Activated T-cell treated with anti-CD3 and anti-CD28 coated beads, Interleukin-2, amount 50 U/mL, for 48 hours (primary cell): ENCODE results near the gene RPH3AL.
"Not testable (repeated sequence)": the region's sequence is repeated elsewhere in the genome, so short reads cannot be mapped to it uniquely, and the experiment has no call there.

Experiments used
- DNase-seq, 2 experiments: peaks; one replicate each; pipeline ENCODE4 v3.0.0-alpha.2; 2020

The RPH3AL gene

GRCh38 chr17:335691-336090, 16.9 kb downstream of the RPH3AL start:
- no peak for DNase-seq

- no peak for DNase-seq
Measured at GRCh38 chr17:334974-335481, 17.6 kb downstream of the RPH3AL start.

- no peak for DNase-seq
Measured at GRCh38 chr17:333626-334396, 18.8 kb downstream of the RPH3AL start.

- no peak for DNase-seq
Measured at GRCh38 chr17:332558-333322, 19.9 kb downstream of the RPH3AL start.

DNA sequence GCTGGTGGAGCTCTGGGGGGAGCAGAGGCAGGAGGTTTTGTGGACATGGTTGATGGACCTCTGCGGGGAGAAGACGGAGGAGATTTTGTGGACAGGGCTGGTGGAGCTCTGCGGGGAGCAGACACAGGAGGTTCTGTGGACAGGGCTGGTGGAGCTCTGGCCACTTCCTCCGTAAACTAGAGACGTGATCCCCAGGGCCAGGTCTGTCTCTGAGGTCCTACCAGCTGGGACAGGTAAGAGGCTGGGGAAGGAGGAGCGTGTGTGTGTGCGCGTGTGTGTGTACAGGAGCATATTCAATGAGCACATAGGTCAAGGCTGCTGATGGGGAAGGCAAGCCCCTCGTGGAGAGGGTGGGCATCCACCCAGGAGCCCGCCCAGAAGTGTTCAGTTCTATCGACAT, 20.6 kb downstream of the RPH3AL start:
- no peak for DNase-seq

GRCh38 chr17:330993-331701, 21.5 kb downstream of the RPH3AL start:
- no peak for DNase-seq

GRCh38 chr17:329784-330420, 22.7 kb downstream of the RPH3AL start:
- no peak for DNase-seq

- no peak for DNase-seq
Measured at GRCh38 chr17:327971-328370, 24.6 kb downstream of the RPH3AL start.

- no peak for DNase-seq
Measured at GRCh38 chr17:327296-327695, 25.3 kb downstream of the RPH3AL start.

DNA sequence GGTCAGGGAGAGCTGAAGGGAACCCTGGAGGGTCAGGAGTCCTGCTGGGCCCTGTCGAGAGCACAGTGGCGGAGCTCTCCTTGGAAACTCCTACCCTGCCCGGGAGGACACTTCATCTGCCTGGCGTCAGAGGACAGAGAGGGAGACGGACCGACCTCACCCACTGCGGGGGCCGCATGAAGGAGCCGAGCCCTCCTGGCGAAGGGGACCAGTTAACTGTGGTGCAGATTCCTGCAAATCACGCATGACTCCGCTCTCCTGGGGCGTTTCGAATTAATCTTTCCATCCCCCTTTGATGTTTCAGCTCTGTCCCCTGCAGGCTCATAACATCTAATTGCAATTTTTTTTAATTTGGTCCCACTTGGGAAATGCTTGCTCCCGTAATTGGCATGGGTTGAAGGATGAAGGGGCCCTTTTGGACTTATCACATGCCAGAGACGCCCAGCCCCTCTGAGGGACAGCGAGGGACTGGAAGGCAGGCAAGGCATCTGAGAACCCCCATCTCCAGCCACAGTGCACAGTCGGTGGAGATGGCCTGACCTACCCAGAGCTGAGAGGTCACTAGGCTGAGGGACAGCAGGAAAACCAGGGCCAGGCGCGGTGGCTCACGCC, 26.5 kb downstream of the RPH3AL start:
- no peak for DNase-seq

GRCh38 chr17:325270-326009, 27.2 kb downstream of the RPH3AL start:
- DNase-seq, result no peak

DNA sequence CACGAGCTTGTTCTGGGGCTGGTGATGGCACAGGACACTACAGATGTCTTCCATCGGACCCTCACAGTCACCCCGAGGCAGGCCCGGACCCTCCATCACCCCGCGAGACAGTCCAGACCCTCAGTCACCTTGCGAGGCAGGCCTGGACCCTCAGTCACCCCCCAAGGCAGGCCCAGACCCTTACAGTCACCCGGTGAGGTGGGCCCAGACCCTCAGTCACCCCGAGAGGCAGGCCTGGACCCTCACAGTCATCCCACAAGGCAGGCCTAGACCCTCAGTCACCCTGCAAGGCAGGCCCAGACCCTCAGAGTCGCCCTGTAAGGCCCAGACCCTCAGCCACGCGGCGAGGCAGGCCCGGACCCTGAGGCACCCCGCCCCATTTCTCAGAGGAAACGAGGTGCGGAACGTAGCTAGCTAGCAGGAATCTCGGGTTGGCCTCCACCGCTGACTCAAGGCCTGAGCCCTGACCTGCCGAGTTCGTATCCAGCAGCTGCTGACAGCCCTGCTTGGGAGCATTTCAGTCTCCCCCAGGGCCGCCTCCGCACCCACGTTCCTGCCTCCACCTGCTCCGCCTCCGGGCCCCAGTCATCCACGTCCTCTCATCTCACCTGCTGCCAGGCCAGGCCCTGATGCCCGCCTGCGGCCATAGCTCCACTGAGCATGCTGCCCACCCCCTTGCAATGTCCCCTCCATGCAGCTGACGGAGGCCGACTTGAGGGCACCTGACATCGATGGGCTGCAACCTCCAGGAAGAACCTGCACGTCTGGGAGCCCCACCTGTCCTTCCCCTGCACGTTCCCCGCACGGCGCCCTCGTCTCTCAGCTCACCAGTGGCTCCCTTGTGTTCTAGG, 28.7 kb downstream of the RPH3AL start:
- no peak for DNase-seq

DNA sequence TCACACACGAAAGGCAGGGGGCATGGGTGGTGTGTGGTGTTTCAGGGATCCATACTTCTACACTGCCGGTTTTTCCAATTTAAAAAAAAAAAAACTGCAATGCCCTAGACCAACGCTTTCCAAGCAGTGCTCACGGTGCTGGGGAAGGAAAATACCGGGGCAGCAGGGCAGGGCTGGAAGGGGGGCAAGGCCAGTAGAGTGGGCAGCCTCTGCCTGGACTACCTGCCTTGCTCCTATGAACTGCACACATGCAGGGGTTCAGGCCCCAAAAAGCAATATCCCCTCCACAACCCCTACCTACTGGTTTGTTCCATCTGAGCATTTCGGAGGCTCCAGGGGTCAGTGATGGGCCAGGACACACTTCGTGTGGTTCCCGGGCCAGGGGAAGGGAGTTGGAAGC, 29.4 kb downstream of the RPH3AL start:
- no peak for DNase-seq

DNA sequence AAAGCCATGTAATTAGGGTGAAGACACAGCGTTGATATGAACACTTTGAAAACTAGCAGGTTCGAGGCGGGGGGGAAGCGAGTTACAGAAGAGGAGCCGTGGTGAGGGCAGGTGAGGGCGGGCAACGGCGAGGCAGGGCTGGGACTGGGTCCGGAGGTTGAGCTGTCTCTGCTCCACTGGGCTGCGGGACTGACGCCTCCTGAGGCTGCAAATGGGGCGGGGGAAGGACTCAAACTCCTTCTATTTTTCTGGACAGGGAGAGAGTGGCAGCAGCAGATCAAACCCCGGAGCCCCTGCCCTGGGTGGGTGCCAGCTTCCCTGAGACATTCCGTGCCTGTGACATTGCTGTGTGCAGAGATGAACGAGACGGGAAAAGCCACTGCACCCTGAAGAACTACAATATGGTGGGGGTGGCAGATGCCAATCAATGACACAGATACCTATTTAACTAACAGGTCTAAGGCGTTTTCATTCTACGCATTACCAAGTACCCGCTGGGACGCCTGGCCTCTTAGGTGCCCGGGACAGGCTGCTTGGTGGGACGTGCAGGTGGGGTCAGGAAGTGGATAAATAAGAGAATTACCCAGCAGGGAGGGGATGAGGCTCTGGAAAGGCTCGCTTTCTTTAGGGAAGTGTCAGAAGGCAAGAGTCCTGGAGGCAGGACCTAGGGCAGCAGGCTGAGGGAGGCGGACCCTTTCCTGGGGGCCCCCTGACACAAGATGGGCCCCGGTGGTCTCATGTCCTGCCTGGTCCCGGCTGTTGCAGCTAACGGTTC, 30.4 kb downstream of the RPH3AL start:
- DNase-seq, result no peak

DNA sequence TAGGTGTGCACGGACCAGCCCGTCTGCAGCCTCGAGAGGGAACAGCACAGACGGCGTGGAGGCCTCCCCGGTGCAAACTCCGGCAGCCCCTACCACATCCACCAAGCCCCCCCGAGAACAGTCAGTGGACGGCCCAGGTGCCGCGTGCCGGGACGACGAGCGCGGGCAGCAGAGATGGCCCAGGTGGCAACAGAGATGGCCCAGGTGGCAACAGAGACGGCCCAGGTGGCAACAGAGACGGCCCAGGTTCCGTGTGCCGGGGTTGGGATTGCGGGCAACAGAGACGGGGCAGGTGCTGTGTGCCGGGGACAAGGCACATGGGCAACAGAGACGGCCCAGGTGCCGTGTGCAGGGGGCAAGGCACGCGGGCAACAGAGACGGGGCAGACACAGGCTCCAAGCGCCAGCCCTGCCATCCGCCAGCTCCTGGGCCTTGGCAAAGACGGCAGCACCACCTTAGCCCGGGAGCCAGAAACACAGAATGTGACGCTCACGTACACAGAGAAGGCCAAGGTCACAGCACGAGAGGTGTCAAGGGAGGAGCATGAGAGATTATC, 31.1 kb downstream of the RPH3AL start:
- DNase-seq, result no peak

DNA sequence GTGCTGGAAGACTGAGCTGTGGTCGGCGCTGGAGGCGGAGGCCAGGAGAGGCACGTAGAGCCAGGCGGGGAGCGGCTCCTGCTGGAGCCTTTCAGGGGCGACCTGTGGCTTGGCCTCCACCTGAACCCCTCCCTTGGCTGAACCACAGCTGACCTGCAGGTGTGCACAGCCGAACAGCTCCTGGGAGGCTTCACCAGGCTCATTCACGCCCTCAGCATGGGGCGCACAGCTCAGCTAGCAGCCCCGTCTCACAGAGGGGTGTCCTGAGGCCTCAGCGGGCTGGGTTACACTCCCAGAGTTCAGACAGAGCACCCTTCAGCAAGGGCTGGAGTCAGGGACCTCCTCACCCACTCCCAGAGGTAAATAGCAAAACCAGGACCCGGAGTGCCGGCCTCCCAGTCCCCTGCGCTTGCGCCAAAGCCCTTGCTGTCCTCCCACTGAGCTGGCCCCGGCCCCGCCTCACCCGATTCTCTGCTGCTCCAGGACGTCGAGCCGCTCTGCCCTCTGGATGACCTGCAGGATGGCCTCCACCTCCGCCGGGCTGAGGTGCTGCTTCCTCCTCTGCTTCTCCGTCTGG, 31.7 kb downstream of the RPH3AL start:
- DNase-seq, result no peak

DNA sequence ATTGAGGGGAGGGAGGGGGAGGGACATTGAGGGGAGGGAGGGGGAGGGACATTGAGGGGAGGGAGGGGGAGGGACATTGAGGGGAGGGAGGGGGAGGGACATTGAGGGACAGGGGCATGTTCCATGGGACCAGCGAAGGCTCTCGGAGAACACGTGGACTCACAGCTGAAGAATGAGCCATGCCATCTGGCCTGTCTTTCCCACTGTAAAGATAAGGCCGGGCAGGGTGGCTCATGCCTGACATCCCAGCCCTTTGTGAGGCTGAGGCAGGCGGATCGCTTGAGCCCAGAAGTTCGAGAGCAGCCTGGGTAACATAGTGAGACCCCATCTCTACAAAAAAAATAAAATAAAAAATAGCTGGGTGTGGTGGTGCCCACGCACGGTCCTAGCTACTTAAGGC, 32.5 kb downstream of the RPH3AL start:
- DNase-seq, result no peak

DNA sequence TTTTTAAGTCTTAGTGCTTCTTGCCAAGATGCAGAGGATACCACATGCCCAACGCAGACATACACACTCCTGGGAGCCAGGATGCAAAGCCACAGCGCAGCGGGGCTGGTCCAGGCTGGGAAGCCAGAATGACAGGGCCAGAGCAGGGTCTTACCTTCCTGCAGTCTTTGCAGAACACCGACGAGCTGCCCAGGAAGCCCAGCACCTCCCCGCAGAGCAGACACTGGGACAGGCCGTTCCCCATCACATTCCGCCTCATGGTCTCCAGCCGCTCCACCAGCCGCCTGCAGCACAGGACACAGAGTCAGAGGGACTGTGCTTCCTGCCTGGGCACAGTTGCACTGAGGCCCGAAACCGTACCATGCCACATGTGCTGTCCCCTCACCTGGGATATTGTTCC, 33.3 kb downstream of the RPH3AL start:
- DNase-seq, result no peak

GRCh38 chr17:317070-317469, 35.5 kb downstream of the RPH3AL start:
- DNase-seq, result not testable (repeated sequence)
